Thyroid gland (tissue), 4 donors: Measurements from ENCODE around the gene HIVEP2.

ENCODE experiments used
- CTCF ChIP-seq, 6 experiments: fragments of 200-600 bp in 3 of 6; fragments of 450-650 bp in 3 of 6; sonication (generic) in 3 of 6; IDR thresholded peaks; one replicate each; pipeline ENCODE4 v1.5.1; 2016 to 2019; ENCODE audit warnings: antibody characterized with exemption in 6 of 6, mild to moderate bottlenecking in 2 of 6, inconsistent platforms in 1 of 6, moderate library complexity in 1 of 6
- POLR2A ChIP-seq, 2 donors: fragments of 450-650 bp; IDR thresholded peaks; one replicate each; pipeline ENCODE4 v1.6.1; 2017; ENCODE audit warnings: antibody characterized with exemption in 2 of 2, mild to moderate bottlenecking in 2 of 2, moderate library complexity in 1 of 2

GRCh38 chr6:142830807-142831206 lies 114.2 kb downstream of the HIVEP2 start:
- TF ChIP-seq CTCF (IDR thresholded peaks at IDR 0.05) = no peak
- TF ChIP-seq POLR2A (IDR thresholded peaks at IDR 0.05) = no peak
